ENCODE results near the gene GPR87.

DNA sequence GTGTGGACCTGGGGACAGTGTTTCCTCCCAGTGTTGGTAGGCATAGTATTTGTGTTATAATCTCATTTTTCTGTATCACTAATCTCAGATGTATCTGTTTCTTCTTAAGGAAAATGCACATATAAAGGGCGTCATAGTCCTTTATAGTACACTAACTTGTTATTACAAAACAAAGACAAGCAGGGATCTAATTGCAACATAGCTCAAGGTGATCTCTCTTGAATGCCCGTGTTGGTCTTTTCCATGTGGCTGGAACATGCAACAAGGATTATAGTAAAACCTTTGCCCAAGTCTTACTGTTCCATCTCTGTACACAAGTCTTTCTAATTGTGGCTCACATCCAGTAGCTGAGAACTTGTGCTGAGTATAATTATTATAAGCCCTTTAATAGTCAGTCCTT lies 3.5 kb upstream of the GPR87 start:
- TF ChIP-seq PHF8 (IDR thresholded peaks at IDR 0.05; ENCODE audit: borderline replicate concordance, low read depth) (no peak), NPAS2 (CRISPR knock-in tag; IDR thresholded peaks at IDR 0.05; ENCODE audit: borderline replicate concordance) (no peak), MYC (IDR thresholded peaks at IDR 0.05; ENCODE audit: borderline replicate concordance, low read length) (no peak), EP300 (IDR thresholded peaks at IDR 0.05) (no peak), POLR2A (IDR thresholded peaks at IDR 0.05; ENCODE audit: low read length) (no peak), HOXA7 (CRISPR knock-in tag; IDR thresholded peaks at IDR 0.05) (no peak), TP53 (CRISPR knock-in tag; IDR thresholded peaks at IDR 0.05) (no peak), SMC3 (IDR thresholded peaks at IDR 0.05) (no peak), KDM1A (IDR thresholded peaks at IDR 0.05; ENCODE audit: low read depth) (no peak)
- TF ChIP-seq, protein P1, sequence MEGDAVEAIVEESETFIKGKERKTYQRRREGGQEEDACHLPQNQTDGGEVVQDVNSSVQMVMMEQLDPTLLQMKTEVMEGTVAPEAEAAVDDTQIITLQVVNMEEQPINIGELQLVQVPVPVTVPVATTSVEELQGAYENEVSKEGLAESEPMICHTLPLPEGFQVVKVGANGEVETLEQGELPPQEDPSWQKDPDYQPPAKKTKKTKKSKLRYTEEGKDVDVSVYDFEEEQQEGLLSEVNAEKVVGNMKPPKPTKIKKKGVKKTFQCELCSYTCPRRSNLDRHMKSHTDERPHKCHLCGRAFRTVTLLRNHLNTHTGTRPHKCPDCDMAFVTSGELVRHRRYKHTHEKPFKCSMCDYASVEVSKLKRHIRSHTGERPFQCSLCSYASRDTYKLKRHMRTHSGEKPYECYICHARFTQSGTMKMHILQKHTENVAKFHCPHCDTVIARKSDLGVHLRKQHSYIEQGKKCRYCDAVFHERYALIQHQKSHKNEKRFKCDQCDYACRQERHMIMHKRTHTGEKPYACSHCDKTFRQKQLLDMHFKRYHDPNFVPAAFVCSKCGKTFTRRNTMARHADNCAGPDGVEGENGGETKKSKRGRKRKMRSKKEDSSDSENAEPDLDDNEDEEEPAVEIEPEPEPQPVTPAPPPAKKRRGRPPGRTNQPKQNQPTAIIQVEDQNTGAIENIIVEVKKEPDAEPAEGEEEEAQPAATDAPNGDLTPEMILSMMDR (IDR thresholded peaks at IDR 0.05): no peak
- TF ChIP-seq, protein P2, sequence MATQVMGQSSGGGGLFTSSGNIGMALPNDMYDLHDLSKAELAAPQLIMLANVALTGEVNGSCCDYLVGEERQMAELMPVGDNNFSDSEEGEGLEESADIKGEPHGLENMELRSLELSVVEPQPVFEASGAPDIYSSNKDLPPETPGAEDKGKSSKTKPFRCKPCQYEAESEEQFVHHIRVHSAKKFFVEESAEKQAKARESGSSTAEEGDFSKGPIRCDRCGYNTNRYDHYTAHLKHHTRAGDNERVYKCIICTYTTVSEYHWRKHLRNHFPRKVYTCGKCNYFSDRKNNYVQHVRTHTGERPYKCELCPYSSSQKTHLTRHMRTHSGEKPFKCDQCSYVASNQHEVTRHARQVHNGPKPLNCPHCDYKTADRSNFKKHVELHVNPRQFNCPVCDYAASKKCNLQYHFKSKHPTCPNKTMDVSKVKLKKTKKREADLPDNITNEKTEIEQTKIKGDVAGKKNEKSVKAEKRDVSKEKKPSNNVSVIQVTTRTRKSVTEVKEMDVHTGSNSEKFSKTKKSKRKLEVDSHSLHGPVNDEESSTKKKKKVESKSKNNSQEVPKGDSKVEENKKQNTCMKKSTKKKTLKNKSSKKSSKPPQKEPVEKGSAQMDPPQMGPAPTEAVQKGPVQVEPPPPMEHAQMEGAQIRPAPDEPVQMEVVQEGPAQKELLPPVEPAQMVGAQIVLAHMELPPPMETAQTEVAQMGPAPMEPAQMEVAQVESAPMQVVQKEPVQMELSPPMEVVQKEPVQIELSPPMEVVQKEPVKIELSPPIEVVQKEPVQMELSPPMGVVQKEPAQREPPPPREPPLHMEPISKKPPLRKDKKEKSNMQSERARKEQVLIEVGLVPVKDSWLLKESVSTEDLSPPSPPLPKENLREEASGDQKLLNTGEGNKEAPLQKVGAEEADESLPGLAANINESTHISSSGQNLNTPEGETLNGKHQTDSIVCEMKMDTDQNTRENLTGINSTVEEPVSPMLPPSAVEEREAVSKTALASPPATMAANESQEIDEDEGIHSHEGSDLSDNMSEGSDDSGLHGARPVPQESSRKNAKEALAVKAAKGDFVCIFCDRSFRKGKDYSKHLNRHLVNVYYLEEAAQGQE (IDR thresholded peaks at IDR 0.05): no peak
- TF ChIP-seq, protein P3, sequence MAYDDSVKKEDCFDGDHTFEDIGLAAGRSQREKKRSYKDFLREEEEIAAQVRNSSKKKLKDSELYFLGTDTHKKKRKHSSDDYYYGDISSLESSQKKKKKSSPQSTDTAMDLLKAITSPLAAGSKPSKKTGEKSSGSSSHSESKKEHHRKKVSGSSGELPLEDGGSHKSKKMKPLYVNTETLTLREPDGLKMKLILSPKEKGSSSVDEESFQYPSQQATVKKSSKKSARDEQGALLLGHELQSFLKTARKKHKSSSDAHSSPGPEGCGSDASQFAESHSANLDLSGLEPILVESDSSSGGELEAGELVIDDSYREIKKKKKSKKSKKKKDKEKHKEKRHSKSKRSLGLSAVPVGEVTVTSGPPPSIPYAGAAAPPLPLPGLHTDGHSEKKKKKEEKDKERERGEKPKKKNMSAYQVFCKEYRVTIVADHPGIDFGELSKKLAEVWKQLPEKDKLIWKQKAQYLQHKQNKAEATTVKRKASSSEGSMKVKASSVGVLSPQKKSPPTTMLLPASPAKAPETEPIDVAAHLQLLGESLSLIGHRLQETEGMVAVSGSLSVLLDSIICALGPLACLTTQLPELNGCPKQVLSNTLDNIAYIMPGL (CRISPR knock-in tag; IDR thresholded peaks at IDR 0.05; ENCODE audit: borderline replicate concordance): no peak
